GM13977 (cell line): ENCODE results near the gene KNOP1.

Source experiments
- DNase-seq: peaks from one replicate; pipeline ENCODE4 v3.0.0; 2012; ENCODE audit warnings: low spot score
- CTCF ChIP-seq: IDR thresholded peaks from 2 replicates; pipeline ENCODE4 v1.5.1; 2012; ENCODE audit warnings: mild to moderate bottlenecking, control low read depth; ENCODE audit not compliant: insufficient read depth; ENCODE audit errors: extremely low read depth, missing control alignments
- in situ Hi-C: fragments of 300-500 bp; cut with MboI; formaldehyde crosslinking; loops from one replicate; pipeline ENCODE4 v1.12.0; 2022; ENCODE audit warnings: low sequenced_read_pairs, low pct_unique_long_range_greater_than_20kb, mixed read lengths, inconsistent platforms; ENCODE audit not compliant: unreplicated experiment

The KNOP1 gene

GRCh38 chr16:19751478-19752385 is 33.7 kb upstream of the KNOP1 start:
- TF ChIP-seq CTCF: no peak
- DNase-seq: no peak
- in situ Hi-C loops: no loop called here

GRCh38 chr16:19749571-19750080 is 31.6 kb upstream of the KNOP1 start:
- in situ Hi-C loops: no loop called here
- TF ChIP-seq CTCF: no peak
- no peak for DNase-seq

- no peak for DNase-seq
- no peak for TF ChIP-seq CTCF
- in situ Hi-C loops: no loop called here
Observed at GRCh38 chr16:19748389-19749168, 30.6 kb upstream of the KNOP1 start.

- in situ Hi-C loops: no loop called here
- TF ChIP-seq CTCF: no peak
- DNase-seq: no peak
Observed at GRCh38 chr16:19746561-19746960, 28.5 kb upstream of the KNOP1 start.

- in situ Hi-C loops: no loop called here
- no peak for DNase-seq
- TF ChIP-seq CTCF: no peak
Observed at GRCh38 chr16:19745286-19746010, 27.4 kb upstream of the KNOP1 start.

- no peak for DNase-seq
- TF ChIP-seq CTCF: no peak
- in situ Hi-C loops: no loop called here
Observed at GRCh38 chr16:19744670-19745069, 26.6 kb upstream of the KNOP1 start.
